GM12878 (cell line): ENCODE results near the gene KLHL10. TPM values are rescaled to one million over a fixed set of nuclear protein-coding genes. Genes with fewer than 3 reads are reported as not detected.

Experiments used
- ATAC-seq: fragments of 200-7000 bp; cut with Tn5 transposase; 3 replicates; pipeline ENCODE4 v1.9.1; 2020; ENCODE audit warnings: mild to moderate bottlenecking, moderate library complexity
- BruUV-seq: library from RNA; stranded (reverse); fragments of 400-500 nt; replicated peaks from 2 replicates; lab custom pipeline; 2021; lab: Mats Ljungman, UMichigan
- CTCF ChIA-PET: fragments of 300-600 bp; sonication (Branson Sonifier 250); formaldehyde crosslinking; extraction: SDS; loops from one replicate; lab custom pipeline; 2021; ENCODE audit warnings: inconsistent platforms; lab: Yijun Ruan, JAX
- POLR2A ChIA-PET: fragments of 350-600 bp; formaldehyde crosslinking; extraction: SDS; loops from one replicate; lab custom pipeline; 2021; ENCODE audit warnings: inconsistent platforms; lab: Charles Lee
- RAD21 ChIA-PET: fragments of 300-600 bp; sonication (Branson Sonifier 250); formaldehyde crosslinking; loops from one replicate; lab custom pipeline; 2023; ENCODE audit warnings: antibody characterized with exemption; ENCODE audit not compliant: unreplicated experiment; lab: Charles Lee
- SMC1A ChIA-PET: fragments of 300-600 bp; sonication (Branson Sonifier 250); formaldehyde crosslinking; loops from one replicate; lab custom pipeline; 2023; ENCODE audit not compliant: unreplicated experiment, uncharacterized antibody; lab: Charles Lee
- DNase-seq: peaks from one replicate; pipeline ENCODE4 v3.0.0-alpha.2; 2011; ENCODE audit warnings: low read depth, low spot score
- FAIRE-seq: peaks from 3 replicates; lab custom pipeline; 2011; peaks lifted over from hg19 to GRCh38; lab: Jason Lieb, UNC
- H2AFZ ChIP-seq: 2 replicates; pipeline ENCODE4 v1.6.0; 2011; ENCODE audit warnings: low read depth, low read length, control low read depth; ENCODE audit not compliant: control insufficient read depth
- H3K27ac ChIP-seq: 2 replicates; pipeline ENCODE4 v1.5.1; 2011; ENCODE audit warnings: control low read depth; ENCODE audit not compliant: control insufficient read depth, insufficient read depth
- H3K27me3 ChIP-seq, 2 experiments: replicated peaks in 1 of 2; 2 replicates each; pipeline versions ENCODE4 v1.6.0 to v1.6.1; 2011; ENCODE audit warnings: low read length in 1 of 2; ENCODE audit not compliant: control insufficient read depth in 2 of 2, insufficient read depth in 2 of 2
- H3K36me3 ChIP-seq, 2 experiments: 2 replicates each; pipeline ENCODE4 v1.5.1; 2011; ENCODE audit warnings: low read length in 1 of 2; ENCODE audit not compliant: control insufficient read depth in 2 of 2, insufficient read depth in 2 of 2
- H3K4me1 ChIP-seq: 2 replicates; pipeline ENCODE4 v1.6.1; 2011; ENCODE audit warnings: mild to moderate bottlenecking, low read length, moderate library complexity, mixed read lengths; ENCODE audit not compliant: control insufficient read depth, insufficient read depth
- H3K4me2 ChIP-seq: 2 replicates; pipeline ENCODE4 v1.6.0; 2011; ENCODE audit warnings: control low read depth; ENCODE audit not compliant: control insufficient read depth, insufficient read depth
- H3K4me3 ChIP-seq: fragments of 200-600 bp; sonication (generic); 2 replicates; pipeline ENCODE4 v1.5.1; 2016
- H3K79me2 ChIP-seq: 2 replicates; pipeline ENCODE4 v1.6.0; 2011; ENCODE audit warnings: low read length; ENCODE audit not compliant: control insufficient read depth, insufficient read depth
- H3K9ac ChIP-seq: 2 replicates; pipeline ENCODE4 v1.8.0; 2011; ENCODE audit warnings: low read length, control low read depth, mixed read lengths; ENCODE audit not compliant: control insufficient read depth, insufficient read depth
- H3K9me3 ChIP-seq: replicated peaks from 3 replicates; pipeline ENCODE4 v1.5.1; 2011; ENCODE audit warnings: mild to moderate bottlenecking, low read length; ENCODE audit not compliant: control insufficient read depth, insufficient read depth
- H4K20me1 ChIP-seq: 2 replicates; pipeline ENCODE4 v1.6.0; 2011; ENCODE audit not compliant: control insufficient read depth, insufficient read depth
- BRCA1 ChIP-seq: IDR thresholded peaks from 2 replicates; pipeline ENCODE4 v1.6.1; 2011; ENCODE audit warnings: low read depth, low read length, improper control_type of control experiment
- EED ChIP-seq: sonication (generic); IDR thresholded peaks from 2 replicates; pipeline ENCODE4 v1.6.1; 2016; ENCODE audit warnings: antibody characterized with exemption, low read depth
- IKZF1 ChIP-seq: fragments of 450-650 bp; conservative IDR thresholded peaks from 2 replicates; pipeline ENCODE4 v1.6.1; 2017; ENCODE audit warnings: antibody characterized with exemption, mild to moderate bottlenecking
- IRF4 ChIP-seq: IDR thresholded peaks from 2 replicates; pipeline ENCODE4 v1.6.1; 2011; ENCODE audit warnings: low read depth, low read length
- RAD21 ChIP-seq: IDR thresholded peaks from 2 replicates; pipeline ENCODE4 v1.6.1; 2011; ENCODE audit warnings: mild to moderate bottlenecking, low read depth, low read length, moderate library complexity; ENCODE audit not compliant: insufficient read depth
- RB1 ChIP-seq: fragments of 450-650 bp; formaldehyde crosslinking; IDR thresholded peaks from 2 replicates; pipeline ENCODE4 v1.6.1; 2017; ENCODE audit warnings: mild to moderate bottlenecking, borderline replicate concordance
- SMC3 ChIP-seq: IDR thresholded peaks from 2 replicates; pipeline ENCODE4 v1.6.1; 2011; ENCODE audit warnings: low read length, improper control_type of control experiment, borderline replicate concordance
- TCF3 ChIP-seq: IDR thresholded peaks from 2 replicates; pipeline ENCODE4 v1.6.1; 2012; ENCODE audit warnings: low read depth, mild to moderate bottlenecking, low read length, borderline replicate concordance; ENCODE audit not compliant: insufficient read depth
- YY1 ChIP-seq: IDR thresholded peaks from 2 replicates; pipeline ENCODE4 v1.6.1; 2011; ENCODE audit warnings: low read depth, mild to moderate bottlenecking, low read length
- ZBED1 ChIP-seq: IDR thresholded peaks from 2 replicates; pipeline ENCODE4 v1.6.1; 2016; ENCODE audit warnings: borderline replicate concordance
- ZNF274 ChIP-seq: IDR thresholded peaks from one replicate; pipeline ENCODE4 v1.8.0; 2011; ENCODE audit not compliant: insufficient read length, insufficient read depth
- WGBS: methylation state at CpG from one replicate; pipeline ENCODE4 v1.1.6; 2016; ENCODE audit warnings: low lambda C conversion rate; ENCODE audit not compliant: insufficient replicate concordance, insufficient coverage; ENCODE audit errors: missing lambda C conversion rate; 5-methylcytosine and 5-hydroxymethylcytosine counted together
- in situ Hi-C: fragments of 300-500 bp; cut with MboI; formaldehyde crosslinking; loops from 9 replicates; pipeline ENCODE4 v1.14.3; 2018; ENCODE audit warnings: mixed read lengths
- intact Hi-C: fragments of 100-400 bp; cut with micrococcal nuclease; formaldehyde crosslinking; loops from one replicate; pipeline ENCODE4 v1.14.2; 2022; ENCODE audit not compliant: unreplicated experiment
- polyA plus RNA-seq, 11 experiments: library from polyadenylated mRNA; depleted of rRNA in 4 of 11; unstranded in 6 of 11; stranded (reverse) in 5 of 11; fragments of >200 nt; fragmentation: Nextera tagmentation in 4 of 11; fragmentation: Illumina TruSeq in 1 of 11; extraction: Ambion mirVana in 4 of 11; extraction: Trizol in 1 of 11; gene quantifications; 1 replicate in 1 of 11; 2 replicates in 10 of 11; pipeline versions ENCODE4 v1.2.1 to v1.2.3, GENCODE V29; 2011 to 2016; ENCODE audit warnings: inconsistent platforms in 2 of 11, missing spikeins in 2 of 11, low read depth in 1 of 11
- total RNA-seq, 4 experiments: library from RNA; depleted of rRNA in 3 of 4; stranded (reverse); fragments of >200 nt in 3 of 4; fragmentation: Illumina TruSeq in 1 of 4; extraction: Trizol in 1 of 4; gene quantifications; 2 replicates each; pipeline versions ENCODE4 v1.2.1 to v1.2.3, GENCODE V29; 2013 to 2021
- TF ChIP-seq, protein P1 (sequence below): IDR thresholded peaks from 2 replicates; pipeline ENCODE4 v1.6.1; 2012; ENCODE audit warnings: mild to moderate bottlenecking, low read depth, low read length
- TF ChIP-seq, protein P2 (sequence below): fragments of 450-650 bp; formaldehyde crosslinking; IDR thresholded peaks from 2 replicates; pipeline ENCODE4 v1.4.0; 2020; ENCODE audit warnings: mild to moderate bottlenecking, moderate library complexity
- TF ChIP-seq, protein P3 (sequence below): fragments of 450-650 bp; IDR thresholded peaks from 2 replicates; pipeline ENCODE4 v1.6.1; 2016; ENCODE audit warnings: mild to moderate bottlenecking

KLHL10 gene
- total and polyA plus RNA-seq, 10 of the 15 experiments (the other 5 are each of a cell fraction or from before 2014, with no cell fraction given), result 0.13 to 0.62 (median 0.20) TPM; not detected in 4

DNA sequence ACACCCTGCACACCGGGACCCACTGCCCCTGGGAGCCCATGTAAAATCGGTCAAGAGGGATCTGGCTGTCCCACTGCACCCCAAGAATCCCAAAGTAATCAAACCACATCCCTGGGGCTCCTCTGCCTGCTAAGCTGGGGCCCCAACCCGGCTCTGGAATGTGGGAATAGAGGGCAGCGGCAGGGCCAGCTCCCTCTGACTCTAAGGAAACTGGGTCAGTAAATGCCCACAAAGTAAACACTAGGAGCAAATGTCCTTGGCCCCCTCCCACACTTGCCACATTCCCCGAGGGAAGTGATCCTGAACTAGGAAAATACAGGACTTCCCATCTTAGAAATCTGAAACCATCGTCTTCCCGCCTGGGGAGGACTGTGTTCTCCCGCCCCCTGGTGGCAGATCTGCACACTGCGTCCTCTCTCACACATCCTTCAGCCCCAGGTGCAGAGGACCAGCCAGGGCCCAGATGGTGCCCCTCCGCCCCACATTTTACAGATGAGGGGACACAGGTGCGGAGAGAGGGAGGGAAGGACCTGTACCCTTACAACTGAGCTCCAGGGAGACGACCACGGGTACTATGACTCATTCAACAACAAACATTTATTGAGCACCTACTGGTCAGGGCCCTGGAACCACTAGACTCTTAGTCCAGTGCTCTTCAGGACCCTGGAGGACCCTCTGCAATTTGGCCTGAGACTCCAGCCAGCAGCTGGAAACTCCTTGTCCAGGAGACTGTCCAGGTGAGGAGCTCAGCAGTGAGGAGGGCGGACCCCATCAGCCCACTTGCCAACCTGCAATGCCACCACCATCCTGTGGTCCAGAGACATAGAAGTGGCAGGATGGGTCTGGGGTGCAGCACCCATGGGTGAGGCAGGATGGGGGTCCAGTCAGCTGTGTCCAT, 36.0 kb upstream of the KLHL10 start:
- Histone ChIP-seq H3K4me3 (no peak overlapping the region), H3K27ac (no peak overlapping the region), H3K4me1 (no peaks in the 10 kb centered on the region), H2AFZ (peak overlapping the region; percentile 29; the same call in 1 of the 2 replicates), H3K27me3 (no peaks in the 10 kb centered on the region), H3K9me3 (no peaks in the 10 kb centered on the region), H3K4me2 (peak overlapping the region; percentile 25; the same call in 1 of the 2 replicates), H4K20me1 (no peaks in the 10 kb centered on the region), H3K79me2 (no peaks in the 10 kb centered on the region), H3K36me3 (no peaks in the 10 kb centered on the region), H3K9ac (no peak overlapping the region)
- intact Hi-C loops (loop anchor here (1.0 kb wide), 1 partner anchor 63 kb away; no protein-coding TSS in a partner anchor), in situ Hi-C loops (loop anchor here (5.0 kb wide), 1 partner anchor 59 kb away; no protein-coding TSS in a partner anchor)
- POLR2A ChIA-PET, result interaction anchor here (0.6 to 1.2 kb wide), 4 partner anchors 11 to 119 kb away, joined by 3 to 8 read pairs (median 4); no protein-coding TSS in a partner anchor
- DNase-seq (no peak), FAIRE-seq (peak; percentile 47), ATAC-seq (peak; percentile 95)
- CTCF ChIA-PET, result interaction anchor here (0.6 to 4.4 kb wide), 20 partner anchors 9 to 901 kb away, joined by 3 to 25 read pairs (median 3); partner anchors contain the start of genes JUP and P3H4
- BruUV-seq, result no TSS peak
- SMC1A ChIA-PET, result interaction anchor here (0.9 to 2.5 kb wide), 2 partner anchors 21 to 64 kb away, joined by 3 to 9 read pairs; no protein-coding TSS in a partner anchor
- WGBS, result 18% methylated on average over 14 of the region's 14 CpGs
- RAD21 ChIA-PET, result interaction anchor here (1.0 to 2.7 kb wide), 4 partner anchors 15 to 64 kb away, joined by 3 to 12 read pairs (median 5); partner anchors contain the start of genes JUP and KLHL11
- TF ChIP-seq SMC3 (peak; percentile 99), ZNF274 (no peak), RAD21 (peak; percentile 90), TCF3 (0 out of 2 replicates have a peak, but pooled peaks have one; percentile 36), RB1 (peak; percentile 63; the same call in 1 of the 2 replicates), YY1 (peak; percentile 69), BRCA1 (no peak), IKZF1 (peak; percentile 68), EED (peak; percentile 57), IRF4 (0 out of 2 replicates have a peak, but pooled peaks have one; percentile 20), ZBED1 (no peak)
- TF ChIP-seq, protein P1, sequence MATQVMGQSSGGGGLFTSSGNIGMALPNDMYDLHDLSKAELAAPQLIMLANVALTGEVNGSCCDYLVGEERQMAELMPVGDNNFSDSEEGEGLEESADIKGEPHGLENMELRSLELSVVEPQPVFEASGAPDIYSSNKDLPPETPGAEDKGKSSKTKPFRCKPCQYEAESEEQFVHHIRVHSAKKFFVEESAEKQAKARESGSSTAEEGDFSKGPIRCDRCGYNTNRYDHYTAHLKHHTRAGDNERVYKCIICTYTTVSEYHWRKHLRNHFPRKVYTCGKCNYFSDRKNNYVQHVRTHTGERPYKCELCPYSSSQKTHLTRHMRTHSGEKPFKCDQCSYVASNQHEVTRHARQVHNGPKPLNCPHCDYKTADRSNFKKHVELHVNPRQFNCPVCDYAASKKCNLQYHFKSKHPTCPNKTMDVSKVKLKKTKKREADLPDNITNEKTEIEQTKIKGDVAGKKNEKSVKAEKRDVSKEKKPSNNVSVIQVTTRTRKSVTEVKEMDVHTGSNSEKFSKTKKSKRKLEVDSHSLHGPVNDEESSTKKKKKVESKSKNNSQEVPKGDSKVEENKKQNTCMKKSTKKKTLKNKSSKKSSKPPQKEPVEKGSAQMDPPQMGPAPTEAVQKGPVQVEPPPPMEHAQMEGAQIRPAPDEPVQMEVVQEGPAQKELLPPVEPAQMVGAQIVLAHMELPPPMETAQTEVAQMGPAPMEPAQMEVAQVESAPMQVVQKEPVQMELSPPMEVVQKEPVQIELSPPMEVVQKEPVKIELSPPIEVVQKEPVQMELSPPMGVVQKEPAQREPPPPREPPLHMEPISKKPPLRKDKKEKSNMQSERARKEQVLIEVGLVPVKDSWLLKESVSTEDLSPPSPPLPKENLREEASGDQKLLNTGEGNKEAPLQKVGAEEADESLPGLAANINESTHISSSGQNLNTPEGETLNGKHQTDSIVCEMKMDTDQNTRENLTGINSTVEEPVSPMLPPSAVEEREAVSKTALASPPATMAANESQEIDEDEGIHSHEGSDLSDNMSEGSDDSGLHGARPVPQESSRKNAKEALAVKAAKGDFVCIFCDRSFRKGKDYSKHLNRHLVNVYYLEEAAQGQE, result no peak
- TF ChIP-seq, protein P2, sequence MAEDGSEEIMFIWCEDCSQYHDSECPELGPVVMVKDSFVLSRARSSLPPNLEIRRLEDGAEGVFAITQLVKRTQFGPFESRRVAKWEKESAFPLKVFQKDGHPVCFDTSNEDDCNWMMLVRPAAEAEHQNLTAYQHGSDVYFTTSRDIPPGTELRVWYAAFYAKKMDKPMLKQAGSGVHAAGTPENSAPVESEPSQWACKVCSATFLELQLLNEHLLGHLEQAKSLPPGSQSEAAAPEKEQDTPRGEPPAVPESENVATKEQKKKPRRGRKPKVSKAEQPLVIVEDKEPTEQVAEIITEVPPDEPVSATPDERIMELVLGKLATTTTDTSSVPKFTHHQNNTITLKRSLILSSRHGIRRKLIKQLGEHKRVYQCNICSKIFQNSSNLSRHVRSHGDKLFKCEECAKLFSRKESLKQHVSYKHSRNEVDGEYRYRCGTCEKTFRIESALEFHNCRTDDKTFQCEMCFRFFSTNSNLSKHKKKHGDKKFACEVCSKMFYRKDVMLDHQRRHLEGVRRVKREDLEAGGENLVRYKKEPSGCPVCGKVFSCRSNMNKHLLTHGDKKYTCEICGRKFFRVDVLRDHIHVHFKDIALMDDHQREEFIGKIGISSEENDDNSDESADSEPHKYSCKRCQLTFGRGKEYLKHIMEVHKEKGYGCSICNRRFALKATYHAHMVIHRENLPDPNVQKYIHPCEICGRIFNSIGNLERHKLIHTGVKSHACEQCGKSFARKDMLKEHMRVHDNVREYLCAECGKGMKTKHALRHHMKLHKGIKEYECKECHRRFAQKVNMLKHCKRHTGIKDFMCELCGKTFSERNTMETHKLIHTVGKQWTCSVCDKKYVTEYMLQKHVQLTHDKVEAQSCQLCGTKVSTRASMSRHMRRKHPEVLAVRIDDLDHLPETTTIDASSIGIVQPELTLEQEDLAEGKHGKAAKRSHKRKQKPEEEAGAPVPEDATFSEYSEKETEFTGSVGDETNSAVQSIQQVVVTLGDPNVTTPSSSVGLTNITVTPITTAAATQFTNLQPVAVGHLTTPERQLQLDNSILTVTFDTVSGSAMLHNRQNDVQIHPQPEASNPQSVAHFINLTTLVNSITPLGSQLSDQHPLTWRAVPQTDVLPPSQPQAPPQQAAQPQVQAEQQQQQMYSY (CRISPR knock-in tag), result no peak
- TF ChIP-seq, protein P3, sequence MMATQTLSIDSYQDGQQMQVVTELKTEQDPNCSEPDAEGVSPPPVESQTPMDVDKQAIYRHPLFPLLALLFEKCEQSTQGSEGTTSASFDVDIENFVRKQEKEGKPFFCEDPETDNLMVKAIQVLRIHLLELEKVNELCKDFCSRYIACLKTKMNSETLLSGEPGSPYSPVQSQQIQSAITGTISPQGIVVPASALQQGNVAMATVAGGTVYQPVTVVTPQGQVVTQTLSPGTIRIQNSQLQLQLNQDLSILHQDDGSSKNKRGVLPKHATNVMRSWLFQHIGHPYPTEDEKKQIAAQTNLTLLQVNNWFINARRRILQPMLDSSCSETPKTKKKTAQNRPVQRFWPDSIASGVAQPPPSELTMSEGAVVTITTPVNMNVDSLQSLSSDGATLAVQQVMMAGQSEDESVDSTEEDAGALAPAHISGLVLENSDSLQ, result no peak
